ENCODE results near the gene CDT1. TPM values are rescaled to one million over a fixed set of nuclear protein-coding genes. Genes with fewer than 3 reads are reported as not detected.

CDT1 gene
- total RNA-seq, 2 experiments from 2014 or later: 133 to 137 TPM

DNA sequence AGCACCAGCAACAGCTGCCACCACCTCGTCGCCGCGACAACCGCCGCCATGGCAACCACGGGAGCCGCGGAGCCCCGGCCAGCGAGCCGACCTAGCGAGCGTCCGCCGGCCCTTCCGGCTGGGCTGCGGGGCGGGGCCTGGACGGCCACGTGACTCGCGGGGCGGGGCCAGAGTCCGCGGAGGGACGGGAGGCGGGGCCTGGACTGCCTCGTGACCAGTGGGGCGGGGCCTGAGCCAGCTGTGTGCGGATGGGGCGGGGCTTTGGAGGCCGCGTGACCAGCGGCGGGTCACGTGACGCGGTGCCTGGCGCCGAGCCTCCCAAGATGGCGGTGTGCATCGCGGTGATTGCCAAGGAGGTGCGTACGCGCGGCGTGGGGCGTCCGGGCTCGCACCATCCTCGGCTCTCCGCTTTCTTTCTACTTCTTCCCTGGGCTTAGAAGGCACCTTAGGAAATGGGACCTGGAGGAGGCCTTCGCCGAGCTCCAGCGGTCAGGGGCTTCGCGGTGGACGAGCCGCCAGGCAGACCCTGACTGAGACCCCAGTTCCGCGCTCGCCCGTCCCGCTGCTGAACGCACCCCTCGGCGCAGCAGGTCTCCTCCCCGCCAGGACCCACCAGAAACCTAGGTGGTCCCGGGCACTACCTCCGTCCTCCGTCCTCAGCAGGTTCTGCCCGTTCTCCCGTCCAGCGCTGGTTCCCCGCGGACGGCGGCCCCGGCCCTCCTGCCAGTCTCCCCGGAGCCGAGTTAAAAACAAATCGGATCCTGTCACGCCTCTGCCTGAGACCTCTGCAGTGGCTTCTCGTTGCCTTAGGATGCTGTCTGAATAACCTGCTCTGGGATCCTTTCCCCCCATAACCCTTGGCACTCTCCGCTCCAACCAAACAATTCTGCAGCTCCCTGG is 53.5 kb downstream of the CDT1 start, which contains the start of the genes GALNS and TRAPPC2L:
Gene GALNS, minus strand, starts transcription at position 120 of the 900 bp plus-strand sequence. Its CDS starts 70 bp downstream, at position 50.
Gene TRAPPC2L, plus strand, starts transcription at position 300 of the 900 bp plus-strand sequence. Its CDS starts 24 bp downstream, at position 324.
- Mint-ChIP-seq H3K9me3 (no peaks in the 10 kb centered on the region), H3K4me3 (peak within 1 kb of the TSS; percentile 97), H3K27ac (peak within 1 kb of the TSS; percentile 82), H3K27me3 (no peaks in the 10 kb centered on the region), H3K36me3 (ENCODE audit: low read depth) (peaks cover 23% of the 10 kb centered on the region), H3K4me1 (peaks cover 33% of the 10 kb centered on the region)
- ChIA-PET CTCF (interaction anchor here (0.7 to 2.9 kb wide), 13 partner anchors 11 to 390 kb away, joined by 3 to 36 read pairs (median 6); partner anchors contain the start of genes APRT and CDH15), POLR2A (interaction anchor here (0.7 to 4.9 kb wide), 17 partner anchors 8 to 1165 kb away, joined by 3 to 59 read pairs (median 4); partner anchors contain the start of genes ACSF3, APRT, ZC3H18 and ZNF778)
- DNase-seq: peak; percentile 99

DNA sequence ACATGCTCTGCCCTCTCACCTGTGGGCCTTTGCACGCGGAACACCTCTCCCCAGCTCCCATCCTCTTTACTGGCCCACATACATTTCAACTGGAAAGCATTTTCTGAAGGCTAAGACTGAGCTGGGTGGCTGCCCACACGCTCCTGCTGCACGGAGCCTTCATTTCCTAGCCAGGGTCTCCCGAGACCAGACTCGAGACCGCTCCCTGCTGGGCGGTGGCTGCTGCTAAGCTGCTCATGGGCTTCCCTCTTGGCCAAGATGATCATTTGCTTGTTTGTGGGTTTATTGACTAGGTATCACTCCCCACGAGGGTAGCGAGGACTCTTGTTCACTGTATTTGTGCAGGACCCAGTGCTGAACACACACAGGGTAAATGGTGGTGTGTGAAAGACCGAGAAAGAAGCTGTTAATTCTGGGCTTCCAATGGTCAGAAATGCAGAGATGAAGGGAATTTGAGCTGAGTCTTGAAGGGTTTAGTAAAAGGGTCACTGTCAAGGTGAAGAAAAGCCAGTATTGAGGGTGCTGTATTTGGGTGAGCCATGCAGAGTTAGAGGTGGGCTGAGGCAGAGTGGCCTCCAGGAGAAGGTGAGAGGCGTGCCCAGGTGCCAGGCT is 54.2 kb downstream of the CDT1 start:
- DNase-seq: peak; percentile 80
- CTCF ChIA-PET: interaction anchor here (0.7 to 2.9 kb wide), 14 partner anchors 11 to 389 kb away, joined by 3 to 36 read pairs (median 6); partner anchors contain the start of genes APRT and CDH15
- no peaks in the 10 kb centered on the region for H3K9me3 Mint-ChIP-seq
- POLR2A ChIA-PET: interaction anchor here (0.5 to 4.9 kb wide), 13 partner anchors 12 to 1164 kb away, joined by 3 to 59 read pairs (median 4); partner anchors contain the start of genes ACSF3, APRT, ZC3H18 and ZNF778
- H3K27ac Mint-ChIP-seq: peak overlapping the region; percentile 82
- peak overlapping the region; percentile 97 for H3K4me3 Mint-ChIP-seq
- H3K36me3 Mint-ChIP-seq (ENCODE audit: low read depth): peaks cover 23% of the 10 kb centered on the region
- peaks cover 29% of the 10 kb centered on the region for H3K4me1 Mint-ChIP-seq
- no peaks in the 10 kb centered on the region for H3K27me3 Mint-ChIP-seq

Other genes with a start within 250 kb of the CDT1 start
- gene ZC3H18, start 233.4 kb upstream of the CDT1 start, total RNA-seq: 10 to 100 TPM; 75.9 to 78.6 TPM
- gene IL17C, start 165.2 kb upstream of the CDT1 start, total RNA-seq: under 1 TPM; 0.23 to 0.43 TPM
- 100 to 1,000 TPM; 580 to 588 TPM for gene CYBA, start 152.7 kb upstream of the CDT1 start, total RNA-seq
- gene MVD, start 140.7 kb upstream of the CDT1 start, total RNA-seq: 100 to 1,000 TPM; 134 to 139 TPM
- gene SNAI3, start 117.3 kb upstream of the CDT1 start, total RNA-seq: 10 to 100 TPM; 16.5 to 16.6 TPM
- gene RNF166, start 97.4 kb upstream of the CDT1 start, total RNA-seq: 100 to 1,000 TPM; 155 to 156 TPM
- gene CTU2, start 97.3 kb upstream of the CDT1 start, total RNA-seq: 10 to 100 TPM; 16.5 to 17.3 TPM
- gene PIEZO1, start 18.6 kb upstream of the CDT1 start, total RNA-seq: 100 to 1,000 TPM; 308 to 323 TPM
- 100 to 1,000 TPM; 129 to 136 TPM for gene APRT, start 8.1 kb downstream of the CDT1 start, total RNA-seq
- gene GALNS, start 53.2 kb downstream of the CDT1 start, total RNA-seq: 10 to 100 TPM; 35.2 to 38.2 TPM
- gene TRAPPC2L, start 53.3 kb downstream of the CDT1 start, total RNA-seq: 10 to 100 TPM; 44.9 to 45.8 TPM
- gene PABPN1L, start 62.9 kb downstream of the CDT1 start, total RNA-seq: not detected
- not detected for gene CBFA2T3, start 173.4 kb downstream of the CDT1 start, total RNA-seq

Measured in activated CD4-positive, alpha-beta memory T cell treated with anti-CD3 and anti-CD28 coated beads, Interleukin-2, amount 10 ng/mL, durations not matched to agents 7 days and 5 days (primary cell).